ENCODE results near the gene HLA-G. TPM values are rescaled to one million over a fixed set of nuclear protein-coding genes. Genes with fewer than 3 reads are reported as not detected.
"Not testable (repeated sequence)": the region's sequence is repeated elsewhere in the genome, so short reads cannot be mapped to it uniquely, and the experiment has no call there.

The HLA-G gene
- total RNA-seq = 1.1 and 1.2 TPM in 2 replicates

DNA sequence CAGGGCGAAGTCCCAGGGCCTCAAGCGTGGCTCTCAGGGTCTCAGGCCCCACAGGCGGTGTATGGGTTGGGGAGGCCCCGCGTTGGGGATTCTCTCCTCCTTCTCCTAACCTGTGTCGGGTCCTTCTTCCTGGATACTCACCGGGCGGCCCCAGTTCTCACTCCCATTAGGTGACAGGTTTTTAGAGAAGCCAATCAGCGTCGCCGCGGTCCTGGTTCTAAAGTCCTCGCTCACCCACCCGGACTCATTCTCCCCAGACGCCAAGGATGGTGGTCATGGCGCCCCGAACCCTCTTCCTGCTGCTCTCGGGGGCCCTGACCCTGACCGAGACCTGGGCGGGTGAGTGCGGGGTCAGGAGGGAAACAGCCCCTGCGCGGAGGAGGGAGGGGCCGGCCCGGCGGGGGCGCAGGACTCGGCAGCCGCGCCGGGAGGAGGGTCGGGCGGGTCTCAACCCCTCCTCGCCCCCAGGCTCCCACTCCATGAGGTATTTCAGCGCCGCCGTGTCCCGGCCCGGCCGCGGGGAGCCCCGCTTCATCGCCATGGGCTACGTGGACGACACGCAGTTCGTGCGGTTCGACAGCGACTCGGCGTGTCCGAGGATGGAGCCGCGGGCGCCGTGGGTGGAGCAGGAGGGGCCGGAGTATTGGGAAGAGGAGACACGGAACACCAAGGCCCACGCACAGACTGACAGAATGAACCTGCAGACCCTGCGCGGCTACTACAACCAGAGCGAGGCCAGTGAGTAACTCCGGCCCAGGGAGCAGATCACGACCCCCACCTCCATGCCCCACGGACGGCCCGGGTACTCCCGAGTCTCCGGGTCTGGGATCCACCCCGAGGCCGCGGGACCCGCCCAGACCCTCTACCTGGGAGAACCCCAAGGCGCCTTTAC, at the start of gene HLA-G:
TSS of gene HLA-G (plus strand) at position 247 of the 892 bp plus-strand sequence. CDS start at position 267, 20 bp downstream.
- peaks cover 79% of the 10 kb centered on the region for H3K27me3 Mint-ChIP-seq (ENCODE audit: low read depth)
- H3K36me3 Mint-ChIP-seq (ENCODE audit: low read depth) = no peaks in the 10 kb centered on the region
- H3K4me3 Mint-ChIP-seq (ENCODE audit: low read depth) = peak within 1 kb of the TSS; percentile 19
- H3K9me3 Mint-ChIP-seq = no peaks in the 10 kb centered on the region
- intact Hi-C loops (cut with micrococcal nuclease) = no loop called here
- no peak within 1 kb of the TSS for H3K27ac Mint-ChIP-seq
- no peak for DNase-seq (ENCODE audit: low spot score)
- H3K4me1 Mint-ChIP-seq (ENCODE audit: low read depth) = no peaks in the 10 kb centered on the region

DNA sequence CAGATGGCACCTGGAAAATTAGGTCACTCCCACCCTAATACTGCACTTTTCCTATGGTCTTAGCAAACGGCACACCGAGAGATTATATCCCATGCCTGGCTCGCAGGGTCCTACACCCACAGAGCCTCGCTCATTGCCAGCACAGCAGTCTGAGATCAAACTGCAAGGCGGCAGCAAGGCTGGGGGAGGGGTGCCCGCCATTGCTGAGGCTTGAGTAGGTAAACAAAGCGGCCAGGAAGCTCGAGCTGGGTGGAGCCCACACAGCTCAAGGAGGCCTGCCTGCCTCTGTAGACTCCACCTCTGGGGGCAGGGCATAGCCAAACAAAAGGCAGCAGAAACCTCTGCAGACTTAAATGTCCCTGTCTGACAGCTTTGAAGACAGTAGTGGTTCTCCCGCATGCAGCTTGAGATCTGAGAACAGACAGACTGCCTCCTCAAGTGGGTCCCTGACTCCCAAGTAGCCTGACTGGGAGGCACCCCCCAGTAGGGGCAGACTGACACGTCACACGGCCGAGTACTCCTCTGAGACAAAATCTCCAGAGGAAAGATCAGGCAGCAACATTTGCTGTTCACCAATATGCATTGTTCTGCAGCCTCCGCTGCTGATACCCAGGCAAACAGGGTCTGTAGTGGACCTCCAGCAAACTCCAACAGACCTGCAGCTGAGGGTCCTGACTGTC, 47.5 kb upstream of the HLA-G start:
- peaks cover 38% of the 10 kb centered on the region for H3K27me3 Mint-ChIP-seq (ENCODE audit: low read depth)
- H3K27ac Mint-ChIP-seq; intact Hi-C loops (cut with micrococcal nuclease); H3K9me3 Mint-ChIP-seq; H3K4me3 Mint-ChIP-seq (ENCODE audit: low read depth); H3K36me3 Mint-ChIP-seq (ENCODE audit: low read depth); H3K4me1 Mint-ChIP-seq (ENCODE audit: low read depth); DNase-seq (ENCODE audit: low spot score): not testable (repeated sequence)

DNA sequence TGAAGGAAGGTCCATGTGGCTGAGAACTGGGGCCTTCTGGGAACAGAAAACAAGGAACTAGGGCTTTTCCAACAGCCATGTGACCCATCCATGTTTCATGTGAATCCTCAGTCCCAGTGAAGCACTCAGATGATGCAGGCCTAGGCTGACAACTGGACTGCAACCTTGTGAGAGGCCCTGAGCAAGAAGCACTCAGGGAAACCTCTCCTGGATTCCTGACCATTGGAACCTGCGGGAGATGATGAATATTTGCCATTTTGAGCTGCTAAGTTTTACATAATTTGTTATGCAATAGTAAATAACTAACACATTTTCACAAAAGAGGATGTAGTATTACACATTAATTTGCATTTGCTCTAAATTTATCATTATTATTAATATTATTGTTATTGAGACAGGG, 38.4 kb upstream of the HLA-G start:
- no peak overlapping the region for H3K4me3 Mint-ChIP-seq (ENCODE audit: low read depth)
- peaks cover 46% of the 10 kb centered on the region for H3K27me3 Mint-ChIP-seq (ENCODE audit: low read depth)
- H3K9me3 Mint-ChIP-seq = peaks cover 12% of the 10 kb centered on the region
- peaks cover 10% of the 10 kb centered on the region for H3K4me1 Mint-ChIP-seq (ENCODE audit: low read depth)
- DNase-seq (ENCODE audit: low spot score) = no peak
- no peak overlapping the region for H3K27ac Mint-ChIP-seq
- intact Hi-C loops (cut with micrococcal nuclease) = no loop called here
- H3K36me3 Mint-ChIP-seq (ENCODE audit: low read depth) = no peaks in the 10 kb centered on the region

DNA sequence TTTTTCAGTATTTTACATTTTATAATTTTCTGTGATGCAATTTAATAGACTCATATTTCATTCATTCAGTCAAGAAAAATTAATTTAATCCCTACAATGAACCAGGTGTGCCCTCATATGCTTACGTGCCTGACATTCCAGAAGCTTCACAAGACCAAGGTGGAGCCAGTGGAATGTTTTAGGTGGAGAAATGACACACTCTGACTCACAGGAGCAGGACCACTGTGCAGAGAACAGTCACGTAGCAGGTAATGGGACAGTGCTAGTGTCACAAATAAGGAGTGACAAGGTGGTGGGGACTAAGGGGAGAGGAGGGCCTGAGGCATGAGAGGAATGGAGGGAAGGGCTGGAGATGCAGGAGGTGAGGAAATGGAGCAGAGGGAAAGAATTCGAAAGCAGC, 37.0 kb upstream of the HLA-G start:
- Mint-ChIP-seq H3K27me3 (ENCODE audit: low read depth) (peaks cover 54% of the 10 kb centered on the region), H3K9me3 (peaks cover 12% of the 10 kb centered on the region), H3K36me3 (ENCODE audit: low read depth) (no peaks in the 10 kb centered on the region), H3K4me3 (ENCODE audit: low read depth) (no peak overlapping the region), H3K4me1 (ENCODE audit: low read depth) (peaks cover 10% of the 10 kb centered on the region), H3K27ac (no peak overlapping the region)
- intact Hi-C loops (cut with micrococcal nuclease) = no loop called here
- no peak for DNase-seq (ENCODE audit: low spot score)

DNA sequence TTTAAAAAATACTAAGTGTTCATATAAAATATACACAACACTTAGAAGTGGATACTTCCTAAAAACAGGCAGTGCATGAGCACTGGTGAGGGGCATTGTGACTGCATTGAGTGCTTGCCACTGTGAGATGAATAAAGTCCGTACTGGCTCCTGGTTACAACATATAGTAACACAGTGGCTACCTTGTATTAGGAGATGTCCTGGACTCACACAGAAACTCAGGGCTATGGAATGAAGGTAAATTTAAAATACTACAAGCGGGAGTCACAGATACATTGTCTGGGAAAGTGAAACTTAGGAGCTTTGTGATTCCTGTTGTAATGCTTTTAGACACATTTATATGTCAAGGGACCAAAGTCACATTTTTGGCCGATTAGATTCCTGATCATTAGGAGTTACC, 36.5 kb upstream of the HLA-G start:
- H3K36me3 Mint-ChIP-seq (ENCODE audit: low read depth) = no peaks in the 10 kb centered on the region
- DNase-seq (ENCODE audit: low spot score) = no peak
- no peak overlapping the region for H3K27ac Mint-ChIP-seq
- H3K4me1 Mint-ChIP-seq (ENCODE audit: low read depth) = peaks cover 10% of the 10 kb centered on the region
- intact Hi-C loops (cut with micrococcal nuclease) = no loop called here
- H3K4me3 Mint-ChIP-seq (ENCODE audit: low read depth) = peak overlapping the region; percentile 40
- H3K27me3 Mint-ChIP-seq (ENCODE audit: low read depth) = peaks cover 56% of the 10 kb centered on the region
- peaks cover 12% of the 10 kb centered on the region for H3K9me3 Mint-ChIP-seq

DNA sequence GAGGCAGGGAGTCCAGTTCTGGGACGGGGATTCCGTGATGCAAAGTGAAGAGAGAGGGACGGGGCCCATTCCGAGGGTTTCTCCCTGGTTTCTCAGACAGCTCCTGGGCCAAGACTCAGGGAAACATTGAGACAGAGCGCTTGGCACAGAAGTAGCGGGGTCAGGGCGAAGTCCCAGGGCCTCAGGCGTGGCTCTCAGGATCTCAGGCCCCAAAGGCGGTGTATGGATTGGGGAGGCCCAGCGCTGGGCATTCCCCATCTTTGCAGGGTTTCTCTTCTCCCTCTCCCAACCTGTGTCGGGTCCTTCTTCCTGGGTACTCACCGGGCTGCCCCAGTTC, 35.9 kb upstream of the HLA-G start:
- H3K36me3 Mint-ChIP-seq (ENCODE audit: low read depth) = no peaks in the 10 kb centered on the region
- DNase-seq (ENCODE audit: low spot score) = no peak
- H3K4me1 Mint-ChIP-seq (ENCODE audit: low read depth) = peaks cover 10% of the 10 kb centered on the region
- peak overlapping the region; percentile 40 for H3K4me3 Mint-ChIP-seq (ENCODE audit: low read depth)
- intact Hi-C loops (cut with micrococcal nuclease) = no loop called here
- peaks cover 12% of the 10 kb centered on the region for H3K9me3 Mint-ChIP-seq
- H3K27ac Mint-ChIP-seq = no peak overlapping the region
- H3K27me3 Mint-ChIP-seq (ENCODE audit: low read depth) = peaks cover 56% of the 10 kb centered on the region

DNA sequence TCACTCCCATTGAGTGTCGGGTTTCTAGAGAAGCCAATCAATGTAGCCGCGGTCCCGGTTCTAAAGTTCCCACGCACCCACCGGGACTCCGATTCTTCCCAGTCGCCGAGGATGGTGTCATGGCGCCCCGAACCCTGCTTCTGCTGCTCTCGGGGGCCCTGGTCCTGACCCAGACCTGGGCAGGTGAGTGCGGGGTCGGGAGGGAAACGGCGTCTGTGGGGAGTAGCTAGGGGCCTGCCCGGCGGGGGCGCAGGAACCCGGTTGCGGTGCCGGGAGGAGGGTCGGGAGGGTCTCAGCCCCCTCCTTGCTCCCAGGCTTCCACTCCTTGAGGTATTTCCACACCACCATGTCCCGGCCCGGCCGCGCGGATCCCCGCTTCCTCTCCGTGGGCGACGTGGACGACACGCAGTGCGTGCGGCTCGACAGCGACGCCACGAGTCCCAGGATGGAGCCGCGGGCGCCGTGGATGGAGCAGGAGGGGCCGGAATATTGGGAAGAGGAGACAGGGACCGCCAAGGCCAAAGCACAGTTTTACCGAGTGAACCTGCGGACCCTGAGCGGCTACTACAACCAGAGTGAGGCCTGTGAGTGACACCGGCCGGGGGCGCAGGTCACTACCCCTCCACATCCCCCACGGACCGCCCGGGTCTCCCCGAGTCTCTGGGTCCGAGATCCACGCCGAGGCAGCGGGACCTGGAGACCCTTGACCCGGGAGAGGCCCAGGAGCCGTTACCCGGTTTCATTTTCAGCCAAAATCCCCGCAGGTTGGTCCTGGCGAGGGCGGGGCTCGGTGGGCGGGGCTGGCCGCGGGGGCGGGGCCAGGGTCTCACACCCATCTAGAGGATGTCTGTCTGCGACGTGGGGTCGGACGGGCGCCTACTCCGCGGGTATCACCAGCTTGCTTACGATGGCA, 35.2 kb upstream of the HLA-G start:
- Mint-ChIP-seq H3K9me3 (peaks cover 12% of the 10 kb centered on the region), H3K27ac (no peak overlapping the region), H3K4me3 (ENCODE audit: low read depth) (peak overlapping the region; percentile 73), H3K36me3 (ENCODE audit: low read depth) (no peaks in the 10 kb centered on the region), H3K27me3 (ENCODE audit: low read depth) (peaks cover 54% of the 10 kb centered on the region), H3K4me1 (ENCODE audit: low read depth) (peaks cover 10% of the 10 kb centered on the region)
- DNase-seq (ENCODE audit: low spot score) = peak; percentile 66
- intact Hi-C loops (cut with micrococcal nuclease) = no loop called here

DNA sequence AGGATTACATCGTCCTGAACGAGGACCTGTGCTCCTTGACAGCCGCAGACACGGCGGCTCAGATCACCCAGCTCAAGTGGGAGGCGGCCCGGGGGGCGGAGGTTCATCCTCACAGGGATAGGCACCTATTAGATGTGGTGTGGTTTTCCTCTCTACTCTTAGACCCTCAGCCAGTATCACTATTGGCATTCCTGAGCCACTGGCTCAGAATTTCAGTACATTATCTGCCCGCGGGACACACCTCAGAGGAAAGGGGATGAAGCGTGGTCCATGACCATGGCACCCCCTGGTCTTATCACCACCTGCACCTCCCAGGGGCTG, 34.6 kb upstream of the HLA-G start:
- H3K9me3 Mint-ChIP-seq = peaks cover 10% of the 10 kb centered on the region
- no peak for DNase-seq (ENCODE audit: low spot score)
- no peak overlapping the region for H3K27ac Mint-ChIP-seq
- intact Hi-C loops (cut with micrococcal nuclease) = no loop called here
- H3K4me1 Mint-ChIP-seq (ENCODE audit: low read depth) = peaks cover 10% of the 10 kb centered on the region
- peak overlapping the region; percentile 73 for H3K4me3 Mint-ChIP-seq (ENCODE audit: low read depth)
- peaks cover 53% of the 10 kb centered on the region for H3K27me3 Mint-ChIP-seq (ENCODE audit: low read depth)
- H3K36me3 Mint-ChIP-seq (ENCODE audit: low read depth) = no peaks in the 10 kb centered on the region

DNA sequence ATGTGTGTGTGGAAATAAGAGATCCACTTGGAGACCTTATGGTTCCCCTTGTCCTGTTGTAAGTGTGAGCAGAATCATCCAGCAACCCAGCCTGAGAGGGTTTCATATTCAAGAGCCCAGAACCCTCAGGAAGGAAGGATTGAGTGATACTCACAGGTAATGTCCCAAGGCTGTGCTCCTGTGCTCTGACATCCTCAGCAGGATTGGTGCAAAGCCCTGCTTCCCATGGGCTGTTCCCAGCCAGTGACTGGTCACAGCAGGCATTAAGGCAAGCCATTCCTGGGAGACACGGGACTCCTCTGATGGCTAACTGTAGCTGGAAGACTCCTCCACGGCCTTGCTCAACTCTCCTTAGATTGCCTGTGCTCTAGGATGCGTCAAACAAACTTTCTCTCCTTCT, 33.8 kb upstream of the HLA-G start:
- H3K36me3 Mint-ChIP-seq (ENCODE audit: low read depth) = no peaks in the 10 kb centered on the region
- intact Hi-C loops (cut with micrococcal nuclease) = no loop called here
- peaks cover 5% of the 10 kb centered on the region for H3K9me3 Mint-ChIP-seq
- no peak overlapping the region for H3K27ac Mint-ChIP-seq
- peaks cover 10% of the 10 kb centered on the region for H3K4me1 Mint-ChIP-seq (ENCODE audit: low read depth)
- H3K27me3 Mint-ChIP-seq (ENCODE audit: low read depth) = peaks cover 55% of the 10 kb centered on the region
- H3K4me3 Mint-ChIP-seq (ENCODE audit: low read depth) = peak overlapping the region; percentile 15
- no peak for DNase-seq (ENCODE audit: low spot score)

DNA sequence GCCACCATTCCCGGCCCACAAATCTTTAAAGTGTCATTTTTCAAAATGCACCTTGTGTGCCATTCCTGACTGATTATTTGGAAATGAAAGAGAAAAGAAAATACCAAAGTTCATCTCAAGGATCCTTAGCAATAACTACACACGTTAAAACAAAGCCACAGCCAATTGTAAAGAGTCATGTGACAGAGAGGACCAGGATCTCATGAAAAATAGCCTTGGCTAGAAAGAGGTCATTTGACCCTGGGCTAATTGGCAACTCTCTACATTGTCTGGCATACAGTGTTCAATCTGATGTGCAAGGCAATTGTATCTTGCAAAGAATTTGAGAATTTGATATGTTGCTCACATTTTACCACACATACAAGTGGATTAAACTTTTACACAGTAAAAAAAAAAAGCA, 31.6 kb upstream of the HLA-G start:
- no peak overlapping the region for H3K4me3 Mint-ChIP-seq (ENCODE audit: low read depth)
- intact Hi-C loops (cut with micrococcal nuclease) = no loop called here
- H3K27me3 Mint-ChIP-seq (ENCODE audit: low read depth) = peaks cover 44% of the 10 kb centered on the region
- no peaks in the 10 kb centered on the region for H3K36me3 Mint-ChIP-seq (ENCODE audit: low read depth)
- H3K4me1 Mint-ChIP-seq (ENCODE audit: low read depth) = peaks cover 10% of the 10 kb centered on the region
- H3K9me3 Mint-ChIP-seq = no peaks in the 10 kb centered on the region
- no peak for DNase-seq (ENCODE audit: low spot score)
- H3K27ac Mint-ChIP-seq = no peak overlapping the region

DNA sequence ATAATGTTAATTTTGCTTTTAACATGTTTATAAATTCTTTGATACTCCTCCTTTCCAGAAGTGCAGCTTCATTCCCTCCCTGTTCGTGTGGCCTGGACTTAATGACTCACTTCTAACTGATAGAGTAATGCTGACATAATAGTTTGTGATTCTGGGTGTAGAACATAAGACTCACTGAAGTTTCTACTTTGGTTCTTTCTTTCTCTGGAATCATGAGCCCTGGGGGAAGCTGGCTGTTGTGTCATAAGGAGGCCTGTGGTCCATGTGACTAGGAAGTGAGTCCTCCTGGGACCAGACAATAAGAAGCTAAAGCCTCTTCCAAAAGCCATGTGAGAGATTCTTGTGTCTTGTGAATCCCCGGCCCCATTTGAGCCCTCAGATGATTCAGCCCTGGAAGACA, 30.5 kb upstream of the HLA-G start:
- Mint-ChIP-seq H3K27me3 (ENCODE audit: low read depth) (peaks cover 37% of the 10 kb centered on the region), H3K36me3 (ENCODE audit: low read depth) (no peaks in the 10 kb centered on the region), H3K27ac (no peak overlapping the region), H3K9me3 (no peaks in the 10 kb centered on the region), H3K4me3 (ENCODE audit: low read depth) (no peak overlapping the region), H3K4me1 (ENCODE audit: low read depth) (peaks cover 7% of the 10 kb centered on the region)
- intact Hi-C loops (cut with micrococcal nuclease) = no loop called here
- DNase-seq (ENCODE audit: low spot score) = no peak

DNA sequence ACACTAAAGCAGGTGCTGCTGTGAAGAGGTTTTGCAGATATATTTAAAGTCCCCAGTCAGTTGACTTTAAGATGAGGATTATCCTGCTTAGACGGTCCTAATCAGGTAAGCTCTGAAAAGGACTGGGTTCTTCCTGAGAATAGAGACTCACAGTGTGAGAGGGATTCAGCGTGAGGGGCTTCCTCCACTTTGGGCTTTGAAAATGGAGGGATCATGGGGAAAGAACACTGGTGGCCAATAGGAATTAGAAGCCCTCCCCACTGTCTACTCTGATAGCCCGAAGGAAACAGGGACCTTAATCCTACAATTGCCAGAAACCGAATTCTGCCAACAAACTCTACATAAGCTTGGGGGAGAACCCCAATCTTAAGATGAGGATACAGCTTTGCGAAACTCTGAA, 29.7 kb upstream of the HLA-G start:
- intact Hi-C loops (cut with micrococcal nuclease) = no loop called here

More for the DNA sequence above, 29.7 kb upstream of the HLA-G start:
- Mint-ChIP-seq H3K4me1 (ENCODE audit: low read depth) (peaks cover 5% of the 10 kb centered on the region), H3K27me3 (ENCODE audit: low read depth) (peaks cover 43% of the 10 kb centered on the region), H3K36me3 (ENCODE audit: low read depth) (no peaks in the 10 kb centered on the region), H3K9me3 (no peaks in the 10 kb centered on the region), H3K4me3 (ENCODE audit: low read depth) (no peak overlapping the region), H3K27ac (no peak overlapping the region)
- DNase-seq (ENCODE audit: low spot score) = no peak

All from activated T-helper 2 cell treated with anti-CD3 and anti-CD28 coated beads, Interferon-gamma antibody, Interleukin-2, Interleukin-4, amounts not matched to agents 10 μg/mL and 5 μg/mL and 100 μg/mL, durations not matched to agents 14 hours and 24 hours and 36 hours (primary cell).